ENCODE data around the gene P2RX1. TPM values are rescaled to one million over a fixed set of nuclear protein-coding genes. Genes with fewer than 3 reads are reported as not detected.

P2RX1 gene
- total RNA-seq, 1 donor from 2014 or later = 4.0 TPM

GRCh38 chr17:3903051-3903825 is 13.0 kb downstream of the P2RX1 start:
- Mint-ChIP-seq H3K27me3 (ENCODE audit: low read depth) (no peaks in the 10 kb centered on the region), H3K4me1 (ENCODE audit: low read depth) (no peaks in the 10 kb centered on the region), H3K9me3 (no peaks in the 10 kb centered on the region), H3K27ac (no peak overlapping the region), H3K36me3 (ENCODE audit: low read depth) (no peaks in the 10 kb centered on the region), H3K4me3 (ENCODE audit: low read depth) (no peak overlapping the region)
- DNase-seq (ENCODE audit: low spot score) = no peak
- intact Hi-C loops (cut with micrococcal nuclease) = no loop called here

- Mint-ChIP-seq H3K27ac (no peak overlapping the region), H3K4me1 (ENCODE audit: low read depth) (no peaks in the 10 kb centered on the region), H3K9me3 (no peaks in the 10 kb centered on the region), H3K4me3 (ENCODE audit: low read depth) (no peak overlapping the region), H3K36me3 (ENCODE audit: low read depth) (no peaks in the 10 kb centered on the region), H3K27me3 (ENCODE audit: low read depth) (no peaks in the 10 kb centered on the region)
- intact Hi-C loops (cut with micrococcal nuclease) = no loop called here
- no peak for DNase-seq (ENCODE audit: low spot score)
These were observed 15.6 kb downstream of the P2RX1 start for GRCh38 chr17:3900646-3901045.

GRCh38 chr17:3897731-3898130 is 18.5 kb downstream of the P2RX1 start:
- H3K27ac Mint-ChIP-seq = no peak overlapping the region
- intact Hi-C loops (cut with micrococcal nuclease) = no loop called here
- no peaks in the 10 kb centered on the region for H3K9me3 Mint-ChIP-seq
- H3K27me3 Mint-ChIP-seq (ENCODE audit: low read depth) = no peaks in the 10 kb centered on the region
- no peak for DNase-seq (ENCODE audit: low spot score)
- no peaks in the 10 kb centered on the region for H3K36me3 Mint-ChIP-seq (ENCODE audit: low read depth)
- H3K4me1 Mint-ChIP-seq (ENCODE audit: low read depth) = peaks cover 10% of the 10 kb centered on the region
- H3K4me3 Mint-ChIP-seq (ENCODE audit: low read depth) = no peak overlapping the region

GRCh38 chr17:3896968-3897235 is 19.4 kb downstream of the P2RX1 start:
- H3K9me3 Mint-ChIP-seq = no peaks in the 10 kb centered on the region
- no peak overlapping the region for H3K4me3 Mint-ChIP-seq (ENCODE audit: low read depth)
- intact Hi-C loops (cut with micrococcal nuclease) = no loop called here
- H3K36me3 Mint-ChIP-seq (ENCODE audit: low read depth) = no peaks in the 10 kb centered on the region
- peaks cover 12% of the 10 kb centered on the region for H3K4me1 Mint-ChIP-seq (ENCODE audit: low read depth)
- DNase-seq (ENCODE audit: low spot score) = no peak
- no peak overlapping the region for H3K27ac Mint-ChIP-seq
- no peaks in the 10 kb centered on the region for H3K27me3 Mint-ChIP-seq (ENCODE audit: low read depth)

- Mint-ChIP-seq H3K36me3 (ENCODE audit: low read depth) (no peaks in the 10 kb centered on the region), H3K4me1 (ENCODE audit: low read depth) (peaks cover 17% of the 10 kb centered on the region), H3K27me3 (ENCODE audit: low read depth) (peaks cover 3% of the 10 kb centered on the region), H3K4me3 (ENCODE audit: low read depth) (no peak overlapping the region), H3K9me3 (no peaks in the 10 kb centered on the region), H3K27ac (no peak overlapping the region)
- intact Hi-C loops (cut with micrococcal nuclease) = no loop called here
- no peak for DNase-seq (ENCODE audit: low spot score)
These were observed 19.9 kb downstream of the P2RX1 start for GRCh38 chr17:3896108-3896967.

GRCh38 chr17:3895354-3895753 is 20.9 kb downstream of the P2RX1 start:
- Mint-ChIP-seq H3K4me1 (ENCODE audit: low read depth) (peaks cover 20% of the 10 kb centered on the region), H3K4me3 (ENCODE audit: low read depth) (no peak overlapping the region), H3K36me3 (ENCODE audit: low read depth) (no peaks in the 10 kb centered on the region), H3K9me3 (no peaks in the 10 kb centered on the region), H3K27ac (no peak overlapping the region), H3K27me3 (ENCODE audit: low read depth) (peaks cover 6% of the 10 kb centered on the region)
- intact Hi-C loops (cut with micrococcal nuclease) = no loop called here
- no peak for DNase-seq (ENCODE audit: low spot score)

GRCh38 chr17:3894911-3895343 is 21.3 kb downstream of the P2RX1 start:
- Mint-ChIP-seq H3K27ac (no peak overlapping the region), H3K36me3 (ENCODE audit: low read depth) (no peaks in the 10 kb centered on the region), H3K4me3 (ENCODE audit: low read depth) (no peak overlapping the region), H3K27me3 (ENCODE audit: low read depth) (peaks cover 6% of the 10 kb centered on the region), H3K9me3 (no peaks in the 10 kb centered on the region), H3K4me1 (ENCODE audit: low read depth) (peaks cover 23% of the 10 kb centered on the region)
- intact Hi-C loops (cut with micrococcal nuclease) = no loop called here
- DNase-seq (ENCODE audit: low spot score) = no peak

- H3K27me3 Mint-ChIP-seq (ENCODE audit: low read depth) = peaks cover 6% of the 10 kb centered on the region
- no peaks in the 10 kb centered on the region for H3K36me3 Mint-ChIP-seq (ENCODE audit: low read depth)
- peak overlapping the region; percentile 79 for H3K27ac Mint-ChIP-seq
- peaks cover 23% of the 10 kb centered on the region for H3K4me1 Mint-ChIP-seq (ENCODE audit: low read depth)
- H3K4me3 Mint-ChIP-seq (ENCODE audit: low read depth) = peak overlapping the region; percentile 79
- no peak for DNase-seq (ENCODE audit: low spot score)
- intact Hi-C loops (cut with micrococcal nuclease) = no loop called here
- H3K9me3 Mint-ChIP-seq = no peaks in the 10 kb centered on the region
These were observed 22.1 kb downstream of the P2RX1 start for GRCh38 chr17:3894188-3894587.

- no peak for DNase-seq (ENCODE audit: low spot score)
- no peaks in the 10 kb centered on the region for H3K9me3 Mint-ChIP-seq
These were observed 22.5 kb downstream of the P2RX1 start for GRCh38 chr17:3893720-3894116.

GRCh38 chr17:3893003-3893719 is 23.1 kb downstream of the P2RX1 start, which contains the start of gene CAMKK1:
Gene CAMKK1 (minus strand): TSS chr17:3893053. CDS start chr17:3885687, 7,366 bp downstream.
- peak; percentile 88 for DNase-seq (ENCODE audit: low spot score)
- Mint-ChIP-seq H3K4me1 (ENCODE audit: low read depth) (peaks cover 23% of the 10 kb centered on the region), H3K4me3 (ENCODE audit: low read depth) (peak within 1 kb of the TSS; percentile 79), H3K9me3 (no peaks in the 10 kb centered on the region), H3K27ac (peak within 1 kb of the TSS; percentile 79), H3K27me3 (ENCODE audit: low read depth) (peaks cover 6% of the 10 kb centered on the region), H3K36me3 (ENCODE audit: low read depth) (no peaks in the 10 kb centered on the region)
- intact Hi-C loops (cut with micrococcal nuclease) = loop anchor here (2.0 kb wide), 1 partner anchor 46 kb away; the partner anchor contains the start of gene NCBP3

More at GRCh38 chr17:3893720-3894116, 22.5 kb downstream of the P2RX1 start:
- H3K27me3 Mint-ChIP-seq (ENCODE audit: low read depth) = peaks cover 6% of the 10 kb centered on the region
- H3K4me3 Mint-ChIP-seq (ENCODE audit: low read depth) = peak overlapping the region; percentile 79
- peak overlapping the region; percentile 79 for H3K27ac Mint-ChIP-seq
- intact Hi-C loops (cut with micrococcal nuclease) = loop anchor here (2.0 kb wide), 1 partner anchor 47 kb away; the partner anchor contains the start of gene NCBP3
- no peaks in the 10 kb centered on the region for H3K36me3 Mint-ChIP-seq (ENCODE audit: low read depth)
- H3K4me1 Mint-ChIP-seq (ENCODE audit: low read depth) = peaks cover 23% of the 10 kb centered on the region

- no peaks in the 10 kb centered on the region for H3K36me3 Mint-ChIP-seq (ENCODE audit: low read depth)
- peak; percentile 69 for DNase-seq (ENCODE audit: low spot score)
- peak overlapping the region; percentile 66 for H3K27ac Mint-ChIP-seq
- intact Hi-C loops (cut with micrococcal nuclease) = loop anchor here (2.0 kb wide), 1 partner anchor 46 kb away; the partner anchor contains the start of gene NCBP3
- H3K27me3 Mint-ChIP-seq (ENCODE audit: low read depth) = peaks cover 6% of the 10 kb centered on the region
- H3K4me3 Mint-ChIP-seq (ENCODE audit: low read depth) = peak overlapping the region; percentile 74
- no peaks in the 10 kb centered on the region for H3K9me3 Mint-ChIP-seq
- H3K4me1 Mint-ChIP-seq (ENCODE audit: low read depth) = peaks cover 26% of the 10 kb centered on the region
These were observed 23.9 kb downstream of the P2RX1 start for GRCh38 chr17:3892095-3892998.

All from activated T-helper 2 cell treated with anti-CD3 and anti-CD28 coated beads, Interferon-gamma antibody, Interleukin-2, Interleukin-4, amounts not matched to agents 10 μg/mL and 5 μg/mL and 100 μg/mL, durations not matched to agents 14 hours and 24 hours and 36 hours (primary cell).